ENCODE data around the gene MUTYH. TPM values are rescaled to one million over a fixed set of nuclear protein-coding genes. Genes with fewer than 3 reads are reported as not detected.

MUTYH gene
- total RNA-seq, 1 donor from 2014 or later, result 6.6 TPM

DNA sequence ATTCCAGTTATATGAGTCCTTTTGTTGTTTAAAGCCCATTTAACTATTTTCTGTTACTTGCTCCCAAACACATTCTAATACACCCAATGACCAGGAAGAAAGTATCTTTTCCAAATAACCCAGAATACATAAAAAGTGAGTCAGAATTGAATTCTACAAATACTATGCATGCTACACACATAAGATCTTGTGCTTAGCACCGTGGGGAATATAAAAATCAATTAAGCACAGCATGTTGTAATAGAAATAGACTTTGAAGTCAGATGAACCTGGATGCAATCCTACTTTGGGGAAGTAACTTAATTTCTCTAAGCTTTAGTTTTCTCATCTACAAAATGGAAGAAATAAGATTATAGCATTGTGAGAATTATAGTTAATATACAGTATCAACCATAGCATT, 40.5 kb upstream of the MUTYH start:
- Histone ChIP-seq H3K27me3 (ENCODE audit: insufficient read depth, low read length) (no peaks in the 10 kb centered on the region), H3K4me3 (ENCODE audit: insufficient read depth, low read depth, low read length) (no peak overlapping the region), H3K9me3 (ENCODE audit: insufficient read depth, low read depth, low read length) (no peaks in the 10 kb centered on the region), H3K79me2 (ENCODE audit: insufficient read depth, low read length) (no peaks in the 10 kb centered on the region), H2AFZ (ENCODE audit: low read depth, low read length) (no peak overlapping the region), H3K4me2 (ENCODE audit: low read length) (no peak overlapping the region), H3K36me3 (ENCODE audit: insufficient read depth, low read length) (no peaks in the 10 kb centered on the region), H3K9ac (ENCODE audit: low read length) (no peak overlapping the region), H4K20me1 (ENCODE audit: insufficient read depth, low read length) (no peaks in the 10 kb centered on the region), H3K4me1 (ENCODE audit: insufficient read depth, low read length) (no peaks in the 10 kb centered on the region), H3K27ac (ENCODE audit: low read depth, low read length) (no peak overlapping the region)
- no peak for DNase-seq (ENCODE audit: low read depth)
- no peak for TF ChIP-seq EZH2 (IDR thresholded peaks at IDR 0.05; ENCODE audit: insufficient read depth, low read length)
- FAIRE-seq, result no peak
- Mint-ChIP-seq H3K27ac (ENCODE audit: unreplicated experiment) (no peak overlapping the region), H3K36me3 (ENCODE audit: low read depth, unreplicated experiment) (no peaks in the 10 kb centered on the region), H3K4me1 (ENCODE audit: low read depth, unreplicated experiment) (no peaks in the 10 kb centered on the region), H3K27me3 (ENCODE audit: low read depth, unreplicated experiment) (no peaks in the 10 kb centered on the region), H3K4me3 (ENCODE audit: unreplicated experiment) (no peak overlapping the region), H3K9me3 (ENCODE audit: unreplicated experiment) (no peaks in the 10 kb centered on the region)

DNA sequence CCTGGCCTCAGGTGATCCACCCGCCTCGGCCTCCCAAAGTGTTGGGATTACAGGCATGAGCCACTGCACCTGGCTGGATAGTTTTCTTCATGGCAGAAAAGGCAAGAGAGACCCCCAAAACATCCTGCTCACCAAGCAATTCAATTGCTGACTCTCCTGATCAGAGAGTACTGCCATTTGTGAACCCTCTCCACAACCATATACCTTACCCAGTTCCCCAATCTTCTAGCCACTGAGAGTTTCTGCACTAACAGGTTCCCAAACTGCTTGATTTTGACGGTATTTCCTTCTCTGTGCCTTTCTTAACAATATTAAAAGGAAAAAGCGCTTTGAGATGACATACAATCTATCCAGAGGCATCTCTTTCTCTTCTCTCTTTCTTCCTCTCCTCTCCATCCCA, 39.9 kb upstream of the MUTYH start:
- Histone ChIP-seq H3K27me3 (ENCODE audit: insufficient read depth, low read length) (no peaks in the 10 kb centered on the region), H3K4me3 (ENCODE audit: insufficient read depth, low read depth, low read length) (no peak overlapping the region), H3K9me3 (ENCODE audit: insufficient read depth, low read depth, low read length) (no peaks in the 10 kb centered on the region), H3K36me3 (ENCODE audit: insufficient read depth, low read length) (no peaks in the 10 kb centered on the region), H4K20me1 (ENCODE audit: insufficient read depth, low read length) (no peaks in the 10 kb centered on the region), H3K9ac (ENCODE audit: low read length) (no peak overlapping the region), H3K4me2 (ENCODE audit: low read length) (no peak overlapping the region), H3K27ac (ENCODE audit: low read depth, low read length) (no peak overlapping the region), H3K79me2 (ENCODE audit: insufficient read depth, low read length) (no peaks in the 10 kb centered on the region), H2AFZ (ENCODE audit: low read depth, low read length) (no peak overlapping the region), H3K4me1 (ENCODE audit: insufficient read depth, low read length) (no peaks in the 10 kb centered on the region)
- DNase-seq (ENCODE audit: low read depth) (no peak), FAIRE-seq (no peak)
- H3K36me3 Mint-ChIP-seq (ENCODE audit: low read depth, unreplicated experiment), result no peaks in the 10 kb centered on the region
- TF ChIP-seq, protein P1, sequence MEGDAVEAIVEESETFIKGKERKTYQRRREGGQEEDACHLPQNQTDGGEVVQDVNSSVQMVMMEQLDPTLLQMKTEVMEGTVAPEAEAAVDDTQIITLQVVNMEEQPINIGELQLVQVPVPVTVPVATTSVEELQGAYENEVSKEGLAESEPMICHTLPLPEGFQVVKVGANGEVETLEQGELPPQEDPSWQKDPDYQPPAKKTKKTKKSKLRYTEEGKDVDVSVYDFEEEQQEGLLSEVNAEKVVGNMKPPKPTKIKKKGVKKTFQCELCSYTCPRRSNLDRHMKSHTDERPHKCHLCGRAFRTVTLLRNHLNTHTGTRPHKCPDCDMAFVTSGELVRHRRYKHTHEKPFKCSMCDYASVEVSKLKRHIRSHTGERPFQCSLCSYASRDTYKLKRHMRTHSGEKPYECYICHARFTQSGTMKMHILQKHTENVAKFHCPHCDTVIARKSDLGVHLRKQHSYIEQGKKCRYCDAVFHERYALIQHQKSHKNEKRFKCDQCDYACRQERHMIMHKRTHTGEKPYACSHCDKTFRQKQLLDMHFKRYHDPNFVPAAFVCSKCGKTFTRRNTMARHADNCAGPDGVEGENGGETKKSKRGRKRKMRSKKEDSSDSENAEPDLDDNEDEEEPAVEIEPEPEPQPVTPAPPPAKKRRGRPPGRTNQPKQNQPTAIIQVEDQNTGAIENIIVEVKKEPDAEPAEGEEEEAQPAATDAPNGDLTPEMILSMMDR (IDR thresholded peaks at IDR 0.05; ENCODE audit: insufficient read depth, low read depth, low read length), result no peak
- TF ChIP-seq EZH2 (IDR thresholded peaks at IDR 0.05; ENCODE audit: insufficient read depth, low read length), result no peak
- no peaks in the 10 kb centered on the region for H3K27me3 Mint-ChIP-seq (ENCODE audit: low read depth, unreplicated experiment)
- no peaks in the 10 kb centered on the region for H3K4me1 Mint-ChIP-seq (ENCODE audit: low read depth, unreplicated experiment)
- H3K27ac Mint-ChIP-seq (ENCODE audit: unreplicated experiment), result no peak overlapping the region
- no peaks in the 10 kb centered on the region for H3K9me3 Mint-ChIP-seq (ENCODE audit: unreplicated experiment)
- H3K4me3 Mint-ChIP-seq (ENCODE audit: unreplicated experiment), result no peak overlapping the region

GRCh38 chr1:45379524-45379923, 39.3 kb upstream of the MUTYH start:
- H3K4me3 Mint-ChIP-seq (ENCODE audit: unreplicated experiment), result no peak overlapping the region

More at GRCh38 chr1:45379524-45379923, 39.3 kb upstream of the MUTYH start:
- no peaks in the 10 kb centered on the region for H4K20me1 ChIP-seq (ENCODE audit: insufficient read depth, low read length)
- H2AFZ ChIP-seq (ENCODE audit: low read depth, low read length), result no peak overlapping the region
- no peaks in the 10 kb centered on the region for H3K36me3 Mint-ChIP-seq (ENCODE audit: low read depth, unreplicated experiment)
- no peaks in the 10 kb centered on the region for H3K79me2 ChIP-seq (ENCODE audit: insufficient read depth, low read length)
- no peaks in the 10 kb centered on the region for H3K4me1 Mint-ChIP-seq (ENCODE audit: low read depth, unreplicated experiment)
- TF ChIP-seq, protein P1 (IDR thresholded peaks at IDR 0.05; ENCODE audit: insufficient read depth, low read depth, low read length), result no peak
- no peak for TF ChIP-seq EZH2 (IDR thresholded peaks at IDR 0.05; ENCODE audit: insufficient read depth, low read length)
- H3K9me3 Mint-ChIP-seq (ENCODE audit: unreplicated experiment), result no peaks in the 10 kb centered on the region
- no peak overlapping the region for H3K4me3 ChIP-seq (ENCODE audit: insufficient read depth, low read depth, low read length)
- DNase-seq (ENCODE audit: low read depth), result no peak
- H3K27ac Mint-ChIP-seq (ENCODE audit: unreplicated experiment), result no peak overlapping the region
- no peak overlapping the region for H3K27ac ChIP-seq (ENCODE audit: low read depth, low read length)
- H3K36me3 ChIP-seq (ENCODE audit: insufficient read depth, low read length), result no peaks in the 10 kb centered on the region
- no peaks in the 10 kb centered on the region for H3K27me3 Mint-ChIP-seq (ENCODE audit: low read depth, unreplicated experiment)
- no peak for FAIRE-seq
- H3K27me3 ChIP-seq (ENCODE audit: insufficient read depth, low read length), result no peaks in the 10 kb centered on the region
- H3K9me3 ChIP-seq (ENCODE audit: insufficient read depth, low read depth, low read length), result no peaks in the 10 kb centered on the region
- H3K4me2 ChIP-seq (ENCODE audit: low read length), result no peak overlapping the region
- H3K4me1 ChIP-seq (ENCODE audit: insufficient read depth, low read length), result no peaks in the 10 kb centered on the region
- no peak overlapping the region for H3K9ac ChIP-seq (ENCODE audit: low read length)
